Right atrium auricular region (tissue), 2 donors: ENCODE results near the gene SCUBE2. TPM values are rescaled to one million over a fixed set of nuclear protein-coding genes. Genes with fewer than 3 reads are reported as not detected.
A peak's percentile ranks its signal among the peaks of the same experiment; 100 is the strongest.

Experiments
- DNase-seq: peaks from one replicate; pipeline ENCODE4 v3.0.0-alpha.2; 2019; ENCODE audit warnings: low spot score
- H3K27ac ChIP-seq, 2 donors: fragments of 200-600 bp; sonication (generic); 1 replicate in 1 of 2; 2 replicates in 1 of 2; pipeline ENCODE4 v1.5.1; 2016 to 2019
- H3K27me3 ChIP-seq, 2 donors: fragments of 200-600 bp; sonication (generic); one replicate each; pipeline versions ENCODE4 v1.5.1 to v1.6.0; 2017 to 2019
- H3K36me3 ChIP-seq: fragments of 200-600 bp; sonication (generic); one replicate; pipeline ENCODE4 v1.5.1; 2016
- H3K4me1 ChIP-seq, 2 donors: fragments of 200-600 bp; sonication (generic); one replicate each; pipeline versions ENCODE4 v1.5.1 to v1.6.0; 2017 to 2019
- H3K4me3 ChIP-seq, 2 donors: fragments of 200-600 bp; sonication (generic); 1 replicate in 1 of 2; 2 replicates in 1 of 2; pipeline ENCODE4 v1.5.1; 2017 to 2019; ENCODE audit warnings: mild to moderate bottlenecking in 1 of 2, moderate library complexity in 1 of 2
- H3K9me3 ChIP-seq, 2 donors: fragments of 200-600 bp; sonication (generic); one replicate each; pipeline ENCODE4 v1.5.1; 2019
- total RNA-seq, 2 donors: library from RNA; depleted of rRNA; stranded (reverse); fragments of >200 nt; gene quantifications; one replicate each; pipeline ENCODE4 v1.1.0, GENCODE V29; 2016
- TF ChIP-seq, protein P1 (sequence below), 2 donors: fragments of 200-600 bp; sonication (generic); IDR thresholded peaks; one replicate each; pipeline ENCODE4 v1.5.1; 2019; ENCODE audit warnings: antibody characterized with exemption in 2 of 2

Gene SCUBE2
- total RNA-seq, 2 donors from 2014 or later = 0.63 to 1.6 TPM

DNA sequence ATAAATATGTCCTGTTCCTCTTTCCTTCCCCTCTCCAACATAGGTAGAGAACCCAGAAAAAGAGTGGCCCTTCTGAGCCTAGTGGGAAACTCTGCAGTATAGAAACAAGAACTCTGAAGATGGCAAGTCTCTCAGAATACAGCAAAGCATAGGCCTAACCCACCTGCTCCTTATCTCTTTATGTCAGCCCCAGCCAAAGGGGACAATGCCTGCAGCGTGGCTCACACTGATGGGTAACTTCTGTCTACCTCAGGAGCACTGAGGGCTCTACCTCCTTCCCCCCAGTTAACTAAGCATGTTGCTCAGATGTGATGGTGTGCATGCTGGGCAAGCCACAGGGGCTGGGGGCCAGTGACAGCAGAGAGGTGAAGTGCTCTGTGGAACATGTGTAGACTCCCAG, 82.7 kb downstream of the SCUBE2 start:
- H3K9me3 ChIP-seq = peaks cover 0 to 6% of the 10 kb centered on the region in 2 donors
- no peaks in the 10 kb centered on the region for H3K27me3 ChIP-seq
- peaks cover 0 to 10% of the 10 kb centered on the region in 2 donors for H3K4me1 ChIP-seq
- DNase-seq = no peak
- no peak overlapping the region for H3K27ac ChIP-seq
- H3K4me3 ChIP-seq = no peak overlapping the region
- TF ChIP-seq, protein P1, sequence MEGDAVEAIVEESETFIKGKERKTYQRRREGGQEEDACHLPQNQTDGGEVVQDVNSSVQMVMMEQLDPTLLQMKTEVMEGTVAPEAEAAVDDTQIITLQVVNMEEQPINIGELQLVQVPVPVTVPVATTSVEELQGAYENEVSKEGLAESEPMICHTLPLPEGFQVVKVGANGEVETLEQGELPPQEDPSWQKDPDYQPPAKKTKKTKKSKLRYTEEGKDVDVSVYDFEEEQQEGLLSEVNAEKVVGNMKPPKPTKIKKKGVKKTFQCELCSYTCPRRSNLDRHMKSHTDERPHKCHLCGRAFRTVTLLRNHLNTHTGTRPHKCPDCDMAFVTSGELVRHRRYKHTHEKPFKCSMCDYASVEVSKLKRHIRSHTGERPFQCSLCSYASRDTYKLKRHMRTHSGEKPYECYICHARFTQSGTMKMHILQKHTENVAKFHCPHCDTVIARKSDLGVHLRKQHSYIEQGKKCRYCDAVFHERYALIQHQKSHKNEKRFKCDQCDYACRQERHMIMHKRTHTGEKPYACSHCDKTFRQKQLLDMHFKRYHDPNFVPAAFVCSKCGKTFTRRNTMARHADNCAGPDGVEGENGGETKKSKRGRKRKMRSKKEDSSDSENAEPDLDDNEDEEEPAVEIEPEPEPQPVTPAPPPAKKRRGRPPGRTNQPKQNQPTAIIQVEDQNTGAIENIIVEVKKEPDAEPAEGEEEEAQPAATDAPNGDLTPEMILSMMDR (IDR thresholded peaks at IDR 0.05) = no peak
- H3K36me3 ChIP-seq = no peaks in the 10 kb centered on the region

DNA sequence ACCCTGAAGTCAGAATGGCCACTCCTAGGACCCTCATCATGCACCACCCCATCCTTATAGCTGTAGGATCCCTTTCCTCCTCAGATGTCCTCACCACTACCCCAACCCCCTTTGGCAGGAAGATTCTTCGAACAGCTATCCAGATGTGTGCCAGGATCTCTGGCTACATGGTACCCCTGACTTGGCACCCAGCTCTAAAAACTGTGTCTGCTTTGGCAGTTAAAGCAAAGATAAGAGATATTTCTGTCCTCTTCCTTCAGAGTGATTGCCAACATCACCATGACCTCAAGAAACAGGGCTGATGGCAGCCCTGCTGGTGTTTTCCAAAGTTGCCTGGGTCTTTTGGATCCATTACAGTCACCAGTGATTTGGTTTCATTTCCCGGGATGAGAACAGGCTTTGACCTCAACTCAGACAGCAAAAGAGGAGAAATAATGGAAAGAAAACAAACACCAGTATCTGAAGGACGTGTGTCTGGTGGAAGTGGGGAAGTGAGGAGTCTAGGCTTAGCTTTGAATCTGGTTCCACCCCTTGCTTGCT, 83.3 kb downstream of the SCUBE2 start:
- Histone ChIP-seq H3K9me3 (peaks cover 0 to 6% of the 10 kb centered on the region in 2 donors), H3K4me3 (no peak overlapping the region), H3K27ac (no peak overlapping the region), H3K27me3 (no peaks in the 10 kb centered on the region), H3K4me1 (peaks cover 0 to 16% of the 10 kb centered on the region in 2 donors), H3K36me3 (no peaks in the 10 kb centered on the region)
- no peak for DNase-seq
- TF ChIP-seq, protein P1 (IDR thresholded peaks at IDR 0.05) = no peak

DNA sequence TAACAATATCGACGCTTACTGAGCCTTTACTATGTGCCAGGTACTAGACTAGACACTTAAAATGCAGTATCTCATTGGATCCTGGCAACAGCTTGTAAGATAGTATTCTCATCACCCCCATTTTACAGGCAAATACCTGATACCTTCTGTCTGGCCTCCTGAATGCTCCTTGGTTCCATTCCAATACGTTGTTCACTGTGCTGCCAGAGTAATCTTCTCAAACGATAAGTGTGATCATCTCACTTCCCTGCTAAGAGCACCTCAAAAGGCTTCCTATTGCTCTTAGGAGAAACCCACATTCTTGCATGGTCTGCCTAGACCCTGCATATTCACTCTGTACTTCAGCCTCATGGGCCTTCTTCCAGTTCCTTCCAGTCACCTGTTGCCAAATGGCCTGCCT, 86.3 kb downstream of the SCUBE2 start:
- TF ChIP-seq, protein P1 (IDR thresholded peaks at IDR 0.05) = no peak
- DNase-seq = no peak
- H3K27me3 ChIP-seq = no peaks in the 10 kb centered on the region
- no peak overlapping the region for H3K27ac ChIP-seq
- H3K4me3 ChIP-seq = no peak overlapping the region
- H3K36me3 ChIP-seq = no peaks in the 10 kb centered on the region
- H3K9me3 ChIP-seq = no peaks in the 10 kb centered on the region
- H3K4me1 ChIP-seq = peaks cover 0 to 18% of the 10 kb centered on the region in 2 donors

DNA sequence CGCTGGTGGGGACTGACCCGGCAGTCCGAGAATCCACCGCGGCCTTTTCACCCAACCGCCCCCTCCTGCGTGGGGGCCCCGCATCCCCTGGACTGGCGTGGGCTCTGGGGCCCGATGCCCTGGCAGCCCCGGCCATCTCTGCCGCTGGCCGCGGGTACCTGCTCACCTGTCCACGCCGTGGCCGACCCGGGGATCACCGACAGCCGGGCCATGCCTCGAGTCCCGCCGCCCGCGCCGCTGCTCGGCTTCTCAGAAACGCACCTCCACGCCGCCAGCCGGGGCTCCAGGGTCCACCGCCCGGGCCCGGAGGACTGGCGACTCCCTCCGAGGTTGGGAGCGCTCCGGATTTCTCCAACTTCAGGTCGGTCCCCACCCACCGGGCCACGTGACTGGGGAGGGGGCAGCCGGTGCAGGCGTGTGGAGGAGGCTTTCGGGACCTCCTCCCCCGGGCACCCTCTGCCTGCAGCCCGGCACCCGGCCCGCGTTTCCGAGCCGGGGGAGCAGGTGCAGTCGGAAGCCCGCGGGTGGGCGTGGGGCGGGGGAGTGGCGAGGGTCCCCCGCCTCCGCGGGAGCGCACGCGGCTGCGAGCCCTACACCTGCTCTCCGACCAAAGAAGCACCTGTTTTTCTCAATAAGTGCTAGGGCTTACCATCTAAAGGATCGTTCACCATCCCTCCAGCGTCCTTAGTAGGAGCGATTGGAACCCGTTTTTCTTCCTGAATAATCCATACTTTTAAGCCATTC, 87.0 kb downstream of the SCUBE2 start:
- no peak overlapping the region for H3K27ac ChIP-seq
- no peaks in the 10 kb centered on the region for H3K9me3 ChIP-seq
- no peaks in the 10 kb centered on the region for H3K27me3 ChIP-seq
- DNase-seq = no peak
- peak overlapping the region; percentile 37 to 56 for H3K4me3 ChIP-seq
- no peaks in the 10 kb centered on the region for H3K36me3 ChIP-seq
- peaks cover 0 to 18% of the 10 kb centered on the region in 2 donors for H3K4me1 ChIP-seq
- TF ChIP-seq, protein P1 (IDR thresholded peaks at IDR 0.05) = no peak

DNA sequence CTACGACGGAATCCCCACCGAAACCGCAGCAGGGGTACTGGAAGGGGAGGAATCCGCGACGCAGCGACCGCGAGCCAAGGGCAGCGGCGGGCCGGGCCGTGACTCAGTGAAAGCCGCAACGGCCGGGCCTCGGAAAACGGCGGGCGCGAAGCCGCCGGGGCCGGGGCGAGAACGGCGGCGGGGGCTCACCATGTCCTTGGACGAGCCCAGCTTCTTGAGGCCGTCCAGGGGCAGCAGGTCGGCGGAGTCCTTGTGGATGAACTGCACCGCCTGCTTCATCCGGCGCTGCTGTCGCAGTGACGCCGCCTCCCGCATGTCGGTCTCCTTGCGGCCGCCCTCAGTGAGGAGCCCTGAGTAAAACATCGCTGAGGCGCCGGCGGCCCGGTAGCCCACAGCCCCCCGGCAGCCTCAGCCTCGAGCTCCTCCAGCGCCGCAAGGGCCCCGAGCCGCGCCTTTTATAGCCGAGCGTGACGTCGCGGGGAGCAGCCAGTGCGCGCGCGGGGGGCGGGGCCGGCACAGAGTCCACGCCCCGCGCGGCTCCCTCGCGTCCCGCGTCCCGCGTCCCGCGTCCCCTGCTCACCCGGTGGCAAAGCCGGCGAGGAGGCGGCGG, 87.7 kb downstream of the SCUBE2 start, which contains the start of gene NRIP3:
Gene NRIP3, minus strand, starts transcription at position 429 of the 610 bp plus-strand sequence. Its CDS starts 66 bp downstream, at position 363.
- TF ChIP-seq, protein P1 (IDR thresholded peaks at IDR 0.05) = no peak
- no peaks in the 10 kb centered on the region for H3K27me3 ChIP-seq
- peak; percentile 67 for DNase-seq
- no peaks in the 10 kb centered on the region for H3K36me3 ChIP-seq
- H3K4me3 ChIP-seq = peak within 1 kb of the TSS; percentile 37 to 56
- peaks cover 0 to 18% of the 10 kb centered on the region in 2 donors for H3K4me1 ChIP-seq
- no peaks in the 10 kb centered on the region for H3K9me3 ChIP-seq
- peak within 1 kb of the TSS in 1 of 2 donors; percentile 43 for H3K27ac ChIP-seq
